ENCODE results near the gene ATP5PD. TPM values are rescaled to one million over a fixed set of nuclear protein-coding genes. Genes with fewer than 3 reads are reported as not detected.

Gene ATP5PD
- total and polyA plus RNA-seq, 2 of the 13 experiments (the other 11 are each of a cell fraction or from before 2014, with no cell fraction given), result 158 to 428 TPM

DNA sequence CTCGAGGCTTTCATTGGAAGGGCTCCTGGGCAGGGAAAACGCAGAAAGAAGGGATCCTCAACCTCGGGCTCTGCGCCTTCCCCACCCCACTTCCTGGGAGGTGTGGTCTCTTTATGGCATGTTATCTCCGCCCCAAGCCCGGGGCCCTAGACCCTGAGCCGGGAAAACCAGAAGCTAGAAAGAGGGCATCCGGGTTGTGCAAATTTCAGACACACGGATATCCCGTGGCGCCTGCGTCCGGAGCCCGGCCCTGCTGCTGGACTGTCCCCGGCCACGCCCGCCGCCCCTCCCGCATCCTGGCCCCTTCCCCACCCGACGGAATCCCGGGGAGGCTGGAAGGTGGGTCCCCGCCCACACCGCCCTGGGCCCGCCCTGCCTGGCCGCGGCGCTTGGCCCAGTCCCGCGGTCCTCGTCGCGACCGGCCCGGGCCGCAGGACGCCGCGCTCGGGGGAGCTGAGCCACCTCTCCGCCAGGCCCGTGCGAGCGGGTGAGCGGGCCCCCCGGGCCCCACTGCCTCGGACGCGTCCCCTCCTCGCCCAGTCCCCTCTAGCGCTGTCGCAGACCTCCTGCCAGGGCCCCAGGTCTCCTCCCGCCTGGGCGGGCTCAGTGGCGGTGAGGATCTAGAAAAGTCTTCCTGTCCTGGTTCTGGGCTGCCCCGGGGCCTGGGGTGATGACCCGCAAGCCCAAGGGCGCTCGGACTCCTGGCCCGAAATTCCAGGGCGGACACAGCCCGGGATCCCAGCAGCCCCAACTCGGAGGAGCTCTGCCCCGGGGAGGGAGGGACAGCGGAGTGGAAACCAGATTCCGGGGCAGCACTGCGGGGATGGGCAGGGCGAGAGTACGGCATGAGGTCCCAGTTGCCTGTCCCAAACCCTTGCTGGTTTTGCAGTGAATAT lies 41.0 kb upstream of the ATP5PD start, which contains the start of gene SLC16A5 (continued):
- no peak for TF ChIP-seq MLXIP (CRISPR knock-in tag; IDR thresholded peaks at IDR 0.05; ENCODE audit: borderline replicate concordance)
- no peak for TF ChIP-seq RCOR2 (CRISPR knock-in tag; IDR thresholded peaks at IDR 0.05)
- TF ChIP-seq PTBP1 (IDR thresholded peaks at IDR 0.05; ENCODE audit: low read depth, low read length, poor library complexity, severe bottlenecking), result no peak
- TF ChIP-seq, protein P1, sequence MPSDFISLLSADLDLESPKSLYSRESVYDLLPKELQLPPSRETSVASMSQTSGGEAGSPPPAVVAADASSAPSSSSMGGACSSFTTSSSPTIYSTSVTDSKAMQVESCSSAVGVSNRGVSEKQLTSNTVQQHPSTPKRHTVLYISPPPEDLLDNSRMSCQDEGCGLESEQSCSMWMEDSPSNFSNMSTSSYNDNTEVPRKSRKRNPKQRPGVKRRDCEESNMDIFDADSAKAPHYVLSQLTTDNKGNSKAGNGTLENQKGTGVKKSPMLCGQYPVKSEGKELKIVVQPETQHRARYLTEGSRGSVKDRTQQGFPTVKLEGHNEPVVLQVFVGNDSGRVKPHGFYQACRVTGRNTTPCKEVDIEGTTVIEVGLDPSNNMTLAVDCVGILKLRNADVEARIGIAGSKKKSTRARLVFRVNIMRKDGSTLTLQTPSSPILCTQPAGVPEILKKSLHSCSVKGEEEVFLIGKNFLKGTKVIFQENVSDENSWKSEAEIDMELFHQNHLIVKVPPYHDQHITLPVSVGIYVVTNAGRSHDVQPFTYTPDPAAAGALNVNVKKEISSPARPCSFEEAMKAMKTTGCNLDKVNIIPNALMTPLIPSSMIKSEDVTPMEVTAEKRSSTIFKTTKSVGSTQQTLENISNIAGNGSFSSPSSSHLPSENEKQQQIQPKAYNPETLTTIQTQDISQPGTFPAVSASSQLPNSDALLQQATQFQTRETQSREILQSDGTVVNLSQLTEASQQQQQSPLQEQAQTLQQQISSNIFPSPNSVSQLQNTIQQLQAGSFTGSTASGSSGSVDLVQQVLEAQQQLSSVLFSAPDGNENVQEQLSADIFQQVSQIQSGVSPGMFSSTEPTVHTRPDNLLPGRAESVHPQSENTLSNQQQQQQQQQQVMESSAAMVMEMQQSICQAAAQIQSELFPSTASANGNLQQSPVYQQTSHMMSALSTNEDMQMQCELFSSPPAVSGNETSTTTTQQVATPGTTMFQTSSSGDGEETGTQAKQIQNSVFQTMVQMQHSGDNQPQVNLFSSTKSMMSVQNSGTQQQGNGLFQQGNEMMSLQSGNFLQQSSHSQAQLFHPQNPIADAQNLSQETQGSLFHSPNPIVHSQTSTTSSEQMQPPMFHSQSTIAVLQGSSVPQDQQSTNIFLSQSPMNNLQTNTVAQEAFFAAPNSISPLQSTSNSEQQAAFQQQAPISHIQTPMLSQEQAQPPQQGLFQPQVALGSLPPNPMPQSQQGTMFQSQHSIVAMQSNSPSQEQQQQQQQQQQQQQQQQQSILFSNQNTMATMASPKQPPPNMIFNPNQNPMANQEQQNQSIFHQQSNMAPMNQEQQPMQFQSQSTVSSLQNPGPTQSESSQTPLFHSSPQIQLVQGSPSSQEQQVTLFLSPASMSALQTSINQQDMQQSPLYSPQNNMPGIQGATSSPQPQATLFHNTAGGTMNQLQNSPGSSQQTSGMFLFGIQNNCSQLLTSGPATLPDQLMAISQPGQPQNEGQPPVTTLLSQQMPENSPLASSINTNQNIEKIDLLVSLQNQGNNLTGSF (CRISPR knock-in tag; IDR thresholded peaks at IDR 0.05), result no peak
- TF ChIP-seq RFXANK (CRISPR knock-in tag; IDR thresholded peaks at IDR 0.05), result no peak
- peak; percentile 59; the same call in 1 of the 2 replicates for TF ChIP-seq ZNF773 (CRISPR knock-in tag; IDR thresholded peaks at IDR 0.05; ENCODE audit: borderline replicate concordance)
- TF ChIP-seq, protein P2, sequence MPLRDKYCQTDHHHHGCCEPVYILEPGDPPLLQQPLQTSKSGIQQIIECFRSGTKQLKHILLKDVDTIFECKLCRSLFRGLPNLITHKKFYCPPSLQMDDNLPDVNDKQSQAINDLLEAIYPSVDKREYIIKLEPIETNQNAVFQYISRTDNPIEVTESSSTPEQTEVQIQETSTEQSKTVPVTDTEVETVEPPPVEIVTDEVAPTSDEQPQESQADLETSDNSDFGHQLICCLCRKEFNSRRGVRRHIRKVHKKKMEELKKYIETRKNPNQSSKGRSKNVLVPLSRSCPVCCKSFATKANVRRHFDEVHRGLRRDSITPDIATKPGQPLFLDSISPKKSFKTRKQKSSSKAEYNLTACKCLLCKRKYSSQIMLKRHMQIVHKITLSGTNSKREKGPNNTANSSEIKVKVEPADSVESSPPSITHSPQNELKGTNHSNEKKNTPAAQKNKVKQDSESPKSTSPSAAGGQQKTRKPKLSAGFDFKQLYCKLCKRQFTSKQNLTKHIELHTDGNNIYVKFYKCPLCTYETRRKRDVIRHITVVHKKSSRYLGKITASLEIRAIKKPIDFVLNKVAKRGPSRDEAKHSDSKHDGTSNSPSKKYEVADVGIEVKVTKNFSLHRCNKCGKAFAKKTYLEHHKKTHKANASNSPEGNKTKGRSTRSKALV (CRISPR knock-in tag; IDR thresholded peaks at IDR 0.05), result no peak
- no peak for TF ChIP-seq NFE2 (CRISPR knock-in tag; IDR thresholded peaks at IDR 0.05)
- TF ChIP-seq SOX13 (IDR thresholded peaks at IDR 0.05), result peak; percentile 37; the same call in 1 of the 2 replicates
- TF ChIP-seq SOX13 (CRISPR knock-in tag; conservative IDR thresholded peaks at IDR 0.05 in 1 of 2, IDR thresholded peaks at IDR 0.05 in 1 of 2), result peak in 1 of 2 experiments; percentile 54; a peak in 1 of 4 replicates
- no peak for TF ChIP-seq GZF1 (CRISPR knock-in tag; IDR thresholded peaks at IDR 0.05)
- TF ChIP-seq HMG20B (CRISPR knock-in tag; conservative IDR thresholded peaks at IDR 0.05), result no peak
- no peak for TF ChIP-seq LCORL (IDR thresholded peaks at IDR 0.05)
- TF ChIP-seq LCORL (CRISPR knock-in tag; IDR thresholded peaks at IDR 0.05), result no peak
- no peak for TF ChIP-seq NBN (conservative IDR thresholded peaks at IDR 0.05)
- TF ChIP-seq FOSL2 (CRISPR knock-in tag; IDR thresholded peaks at IDR 0.05), result peak; percentile 20; the same call in 1 of the 2 replicates
- TF ChIP-seq ZNF24 (IDR thresholded peaks at IDR 0.05), result no peak
- peak; percentile 89 for TF ChIP-seq RBFOX2 (IDR thresholded peaks at IDR 0.05; ENCODE audit: low read depth, low read length)
- TF ChIP-seq, protein P3, sequence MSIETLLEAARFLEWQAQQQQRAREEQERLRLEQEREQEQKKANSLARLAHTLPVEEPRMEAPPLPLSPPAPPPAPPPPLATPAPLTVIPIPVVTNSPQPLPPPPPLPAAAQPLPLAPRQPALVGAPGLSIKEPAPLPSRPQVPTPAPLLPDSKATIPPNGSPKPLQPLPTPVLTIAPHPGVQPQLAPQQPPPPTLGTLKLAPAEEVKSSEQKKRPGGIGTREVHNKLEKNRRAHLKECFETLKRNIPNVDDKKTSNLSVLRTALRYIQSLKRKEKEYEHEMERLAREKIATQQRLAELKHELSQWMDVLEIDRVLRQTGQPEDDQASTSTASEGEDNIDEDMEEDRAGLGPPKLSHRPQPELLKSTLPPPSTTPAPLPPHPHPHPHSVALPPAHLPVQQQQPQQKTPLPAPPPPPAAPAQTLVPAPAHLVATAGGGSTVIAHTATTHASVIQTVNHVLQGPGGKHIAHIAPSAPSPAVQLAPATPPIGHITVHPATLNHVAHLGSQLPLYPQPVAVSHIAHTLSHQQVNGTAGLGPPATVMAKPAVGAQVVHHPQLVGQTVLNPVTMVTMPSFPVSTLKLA (IDR thresholded peaks at IDR 0.05), result no peak
